Neuronal stem cell (in vitro differentiated cells): ENCODE data around the gene VPS33B.

ENCODE experiments used
- DNase-seq: peaks from one replicate; pipeline ENCODE4 v3.0.0-alpha.2; 2013; ENCODE audit warnings: low spot score
- H2AFZ ChIP-seq: one replicate; pipeline ENCODE4 v1.6.1; 2013; ENCODE audit warnings: mild to moderate bottlenecking, low read length, inconsistent platforms
- H2AK5ac ChIP-seq: 2 replicates; pipeline ENCODE4 v1.6.1; 2013; ENCODE audit warnings: low read depth, mild to moderate bottlenecking, inconsistent platforms, low read length, moderate library complexity, mixed read lengths
- H2BK120ac ChIP-seq: 2 replicates; pipeline ENCODE4 v1.6.1; 2013; ENCODE audit warnings: low read depth, mild to moderate bottlenecking, inconsistent platforms, low read length, moderate library complexity, mixed read lengths
- H2BK12ac ChIP-seq: one replicate; pipeline ENCODE4 v1.6.1; 2013; ENCODE audit warnings: low read length, inconsistent platforms
- H2BK15ac ChIP-seq: 2 replicates; pipeline ENCODE4 v1.6.1; 2013; ENCODE audit warnings: mild to moderate bottlenecking, low read length, inconsistent platforms, mixed read lengths
- H2BK5ac ChIP-seq: one replicate; pipeline ENCODE4 v1.6.1; 2013; ENCODE audit warnings: inconsistent platforms, mild to moderate bottlenecking, low read length, moderate library complexity
- H3K14ac ChIP-seq: one replicate; pipeline ENCODE4 v1.6.1; 2013; ENCODE audit warnings: low read length, inconsistent platforms
- H3K18ac ChIP-seq: 2 replicates; pipeline ENCODE4 v1.6.1; 2013; ENCODE audit warnings: low read length, inconsistent platforms
- H3K23ac ChIP-seq: 2 replicates; pipeline ENCODE4 v1.6.1; 2013; ENCODE audit warnings: low read depth, mild to moderate bottlenecking, mixed read lengths, low read length, inconsistent platforms; ENCODE audit not compliant: poor library complexity
- H3K27ac ChIP-seq: replicated peaks from 3 replicates; pipeline ENCODE4 v1.5.1; 2013; ENCODE audit warnings: low read length, inconsistent platforms
- H3K27me3 ChIP-seq, 3 experiments: 2 replicates each; pipeline ENCODE4 v1.6.1; 2013; ENCODE audit warnings: low read length in 3 of 3, mild to moderate bottlenecking in 2 of 3, inconsistent platforms in 1 of 3, low read depth in 1 of 3, mixed read lengths in 1 of 3, moderate library complexity in 1 of 3; ENCODE audit not compliant: control insufficient read depth in 3 of 3, insufficient read depth in 3 of 3
- H3K36me3 ChIP-seq, 2 donors: replicated peaks in 1 of 2; 2 replicates each; pipeline ENCODE4 v1.6.1; 2013; ENCODE audit warnings: low read length in 2 of 2; ENCODE audit not compliant: control insufficient read depth in 2 of 2, insufficient read depth in 2 of 2
- H3K4ac ChIP-seq: 2 replicates; pipeline ENCODE4 v1.6.1; 2013; ENCODE audit warnings: inconsistent platforms, mild to moderate bottlenecking, low read length, moderate library complexity
- H3K4me1 ChIP-seq, 2 donors: 1 replicate in 1 of 2; 2 replicates in 1 of 2; pipeline ENCODE4 v1.6.1; 2013; ENCODE audit warnings: low read length in 2 of 2, low read depth in 1 of 2; ENCODE audit not compliant: control insufficient read depth in 2 of 2, insufficient read depth in 1 of 2
- H3K4me2 ChIP-seq: one replicate; pipeline ENCODE4 v1.6.1; 2013; ENCODE audit warnings: mild to moderate bottlenecking, low read length, inconsistent platforms; ENCODE audit not compliant: insufficient read depth, poor library complexity, severe bottlenecking
- H3K4me3 ChIP-seq, 2 donors: 2 replicates each; pipeline ENCODE4 v1.5.1; 2013; ENCODE audit warnings: low read length in 2 of 2, mild to moderate bottlenecking in 2 of 2, inconsistent platforms in 1 of 2, moderate library complexity in 1 of 2
- H3K79me1 ChIP-seq: one replicate; pipeline ENCODE4 v1.6.1; 2013; ENCODE audit warnings: low read depth, mild to moderate bottlenecking, inconsistent platforms, low read length, moderate library complexity
- H3K9ac ChIP-seq: one replicate; pipeline ENCODE4 v1.6.1; 2013; ENCODE audit warnings: mild to moderate bottlenecking, low read depth, low read length, inconsistent platforms; ENCODE audit not compliant: poor library complexity
- H3K9me3 ChIP-seq, 2 donors: replicated peaks in 1 of 2; 2 replicates each; pipeline versions ENCODE3 to v1.6.1; 2013; ENCODE audit warnings: low read length in 2 of 2, mild to moderate bottlenecking in 2 of 2, inconsistent platforms in 1 of 2, low read depth in 1 of 2, mixed read lengths in 1 of 2, moderate library complexity in 1 of 2; ENCODE audit not compliant: control insufficient read depth in 2 of 2, insufficient read depth in 1 of 2
- H4K8ac ChIP-seq: one replicate; pipeline ENCODE4 v1.6.1; 2013; ENCODE audit warnings: low read depth, mild to moderate bottlenecking, inconsistent platforms, low read length, moderate library complexity
- H4K91ac ChIP-seq: one replicate; pipeline ENCODE4 v1.6.1; 2013; ENCODE audit warnings: low read length, low read depth, mild to moderate bottlenecking, inconsistent platforms; ENCODE audit not compliant: poor library complexity
- WGBS, 2 donors: extraction: QIAGEN DNeasy Blood & Tissue Kit; methylation state at CpG; one replicate each; pipeline ENCODE4 v1.1.7; 2013; ENCODE audit warnings: missing lambda C conversion rate in 2 of 2, mixed read lengths in 1 of 2; ENCODE audit not compliant: insufficient read length in 2 of 2, insufficient replicate concordance in 1 of 2; ENCODE audit errors: extremely low coverage in 2 of 2; 5-methylcytosine and 5-hydroxymethylcytosine counted together

Gene VPS33B

GRCh38 chr15:91032919-91033803, 10.8 kb upstream of the VPS33B start:
- Histone ChIP-seq H2AK5ac (no peak overlapping the region), H3K9me3 (no peaks in the 10 kb centered on the region), H4K8ac (no peak overlapping the region), H4K91ac (no peak overlapping the region), H3K14ac (no peak overlapping the region), H3K4me3 (no peak overlapping the region), H2BK5ac (no peak overlapping the region), H3K4me2 (peak overlapping the region; percentile 33), H3K79me1 (no peaks in the 10 kb centered on the region), H3K36me3 (no peaks in the 10 kb centered on the region), H3K27ac (no peak overlapping the region), H2AFZ (peak overlapping the region; percentile 76), H3K4ac (no peak overlapping the region), H3K23ac (peak overlapping the region; percentile 25), H2BK15ac (no peak overlapping the region), H3K18ac (no peak overlapping the region), H2BK120ac (no peak overlapping the region), H2BK12ac (no peak overlapping the region), H3K27me3 (peaks cover 0 to 27% (median 0%) of the 10 kb centered on the region in 3 experiments), H3K4me1 (peaks cover 0 to 3% of the 10 kb centered on the region in 2 donors), H3K9ac (no peak overlapping the region)
- WGBS, 2 donors, result no CpG with 5 or more reads among the region's 12 CpGs
- peak; percentile 30 for DNase-seq

GRCh38 chr15:91031796-91032195, 9.4 kb upstream of the VPS33B start:
- H3K18ac ChIP-seq, result no peak overlapping the region
- no peak overlapping the region for H3K4me2 ChIP-seq
- no peak overlapping the region for H3K9ac ChIP-seq
- H3K14ac ChIP-seq, result no peak overlapping the region
- DNase-seq, result no peak
- no peak overlapping the region for H3K23ac ChIP-seq
- no peaks in the 10 kb centered on the region for H3K79me1 ChIP-seq
- no peak overlapping the region for H2BK120ac ChIP-seq
- WGBS, 2 donors, result no CpG with 5 or more reads among the region's 10 CpGs
- no peak overlapping the region for H3K4me3 ChIP-seq
- H2AK5ac ChIP-seq, result no peak overlapping the region
- no peak overlapping the region for H2BK15ac ChIP-seq
- no peak overlapping the region for H4K8ac ChIP-seq
- no peak overlapping the region for H2BK12ac ChIP-seq
- H4K91ac ChIP-seq, result no peak overlapping the region
- H2BK5ac ChIP-seq, result peak overlapping the region; percentile 35
- H3K36me3 ChIP-seq, result no peaks in the 10 kb centered on the region
- no peak overlapping the region for H3K4ac ChIP-seq
- H3K9me3 ChIP-seq, result no peaks in the 10 kb centered on the region
- peaks cover 0 to 24% (median 0%) of the 10 kb centered on the region in 3 experiments for H3K27me3 ChIP-seq
- H2AFZ ChIP-seq, result no peak overlapping the region
- peaks cover 0 to 3% of the 10 kb centered on the region in 2 donors for H3K4me1 ChIP-seq
- H3K27ac ChIP-seq, result no peak overlapping the region

DNA sequence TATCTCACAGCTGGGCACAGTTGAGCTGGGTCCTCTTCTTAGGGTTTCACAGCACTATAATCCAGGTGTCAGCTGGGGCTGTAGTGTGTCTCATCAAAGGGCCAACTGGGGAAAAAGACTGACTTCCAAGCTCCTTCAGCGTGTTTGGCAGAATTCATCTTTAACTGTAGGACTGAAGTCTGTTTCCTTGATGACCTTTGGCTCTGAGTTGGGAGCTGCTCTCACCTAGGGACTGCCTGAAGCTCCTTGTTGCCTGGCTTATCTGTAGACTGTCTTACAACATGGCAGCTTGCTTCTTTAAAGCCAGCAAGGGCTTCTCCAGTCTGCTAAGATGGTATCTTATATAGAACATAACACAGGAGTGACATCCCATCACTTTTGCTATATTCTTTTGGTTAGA, 5.3 kb upstream of the VPS33B start:
- H2BK120ac ChIP-seq, result no peak overlapping the region
- H3K4me2 ChIP-seq, result no peak overlapping the region
- WGBS, 2 donors, result no CpG with 5 or more reads among the region's 1 CpG
- H3K4ac ChIP-seq, result no peak overlapping the region
- no peak overlapping the region for H4K8ac ChIP-seq
- H3K36me3 ChIP-seq, result no peaks in the 10 kb centered on the region
- H3K27ac ChIP-seq, result no peak overlapping the region
- peaks cover 0 to 20% (median 0%) of the 10 kb centered on the region in 3 experiments for H3K27me3 ChIP-seq
- no peak overlapping the region for H4K91ac ChIP-seq
- no peaks in the 10 kb centered on the region for H3K79me1 ChIP-seq
- no peaks in the 10 kb centered on the region for H3K9me3 ChIP-seq
- H3K9ac ChIP-seq, result no peak overlapping the region
- DNase-seq, result no peak
- no peak overlapping the region for H3K23ac ChIP-seq
- no peak overlapping the region for H2BK5ac ChIP-seq
- no peak overlapping the region for H3K4me3 ChIP-seq
- no peak overlapping the region for H2BK12ac ChIP-seq
- H3K18ac ChIP-seq, result no peak overlapping the region
- no peak overlapping the region for H3K14ac ChIP-seq
- no peak overlapping the region for H2BK15ac ChIP-seq
- no peaks in the 10 kb centered on the region for H3K4me1 ChIP-seq
- H2AK5ac ChIP-seq, result no peak overlapping the region
- H2AFZ ChIP-seq, result no peak overlapping the region

DNA sequence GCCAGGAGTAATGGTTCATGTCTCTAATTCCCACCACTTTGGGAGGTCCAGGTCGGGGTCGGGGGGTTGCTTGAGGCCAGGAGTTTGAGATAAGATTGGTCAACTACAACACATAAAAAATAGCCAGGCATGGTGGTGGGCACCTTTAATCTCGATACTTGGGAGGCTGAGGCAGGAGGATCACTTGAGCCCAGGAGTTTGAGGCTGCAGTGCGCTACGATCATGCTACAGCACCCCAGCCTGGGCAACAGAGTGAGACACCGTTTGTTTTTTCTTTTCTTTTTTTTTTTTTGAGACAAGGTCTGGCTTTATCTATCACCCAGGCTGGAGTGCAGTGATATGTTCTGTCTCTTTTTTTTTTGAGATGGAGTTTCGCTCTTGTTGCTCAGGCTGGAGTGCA, 1.3 kb upstream of the VPS33B start:
- Histone ChIP-seq H3K27me3 (no peaks in the 10 kb centered on the region), H2AK5ac (no peak overlapping the region), H3K4me1 (peaks cover 2 to 8% of the 10 kb centered on the region in 2 donors), H3K4ac (no peak overlapping the region), H3K9me3 (no peaks in the 10 kb centered on the region), H3K4me2 (no peak overlapping the region), H2BK15ac (no peak overlapping the region), H3K36me3 (peaks cover 0 to 5% of the 10 kb centered on the region in 2 donors), H2BK120ac (no peak overlapping the region), H3K14ac (no peak overlapping the region), H3K27ac (no peak overlapping the region), H2BK12ac (no peak overlapping the region), H3K9ac (no peak overlapping the region), H3K23ac (no peak overlapping the region), H3K79me1 (no peaks in the 10 kb centered on the region), H3K18ac (no peak overlapping the region), H3K4me3 (no peak overlapping the region), H4K8ac (no peak overlapping the region), H2AFZ (no peak overlapping the region), H2BK5ac (no peak overlapping the region), H4K91ac (no peak overlapping the region)
- no CpG with 5 or more reads among the region's 7 CpGs for WGBS, 2 donors
- DNase-seq, result no peak
